Measurements from ENCODE around the gene BTNL3.
"Not testable (repeated sequence)": the region's sequence is repeated elsewhere in the genome, so short reads cannot be mapped to it uniquely, and the experiment has no call there.

DNA sequence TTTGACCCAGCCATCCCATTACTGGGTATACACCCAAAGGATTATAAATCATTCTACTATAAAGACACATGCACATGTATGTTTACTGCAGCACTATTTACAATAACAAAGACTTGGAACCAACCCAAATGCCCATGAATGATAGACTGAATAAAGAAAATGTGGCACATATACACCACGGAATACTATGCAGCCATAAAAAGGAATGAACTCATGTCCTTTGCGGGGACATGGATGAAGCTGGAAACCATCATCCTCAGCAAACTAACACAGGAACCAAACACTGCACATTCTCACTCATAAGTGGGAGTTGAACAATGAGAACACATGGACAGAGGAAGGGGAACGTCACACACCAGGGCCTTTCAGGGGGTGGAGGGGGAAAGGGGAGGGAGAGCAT, 28.8 kb downstream of the BTNL3 start:
- TF ChIP-seq, protein P1, sequence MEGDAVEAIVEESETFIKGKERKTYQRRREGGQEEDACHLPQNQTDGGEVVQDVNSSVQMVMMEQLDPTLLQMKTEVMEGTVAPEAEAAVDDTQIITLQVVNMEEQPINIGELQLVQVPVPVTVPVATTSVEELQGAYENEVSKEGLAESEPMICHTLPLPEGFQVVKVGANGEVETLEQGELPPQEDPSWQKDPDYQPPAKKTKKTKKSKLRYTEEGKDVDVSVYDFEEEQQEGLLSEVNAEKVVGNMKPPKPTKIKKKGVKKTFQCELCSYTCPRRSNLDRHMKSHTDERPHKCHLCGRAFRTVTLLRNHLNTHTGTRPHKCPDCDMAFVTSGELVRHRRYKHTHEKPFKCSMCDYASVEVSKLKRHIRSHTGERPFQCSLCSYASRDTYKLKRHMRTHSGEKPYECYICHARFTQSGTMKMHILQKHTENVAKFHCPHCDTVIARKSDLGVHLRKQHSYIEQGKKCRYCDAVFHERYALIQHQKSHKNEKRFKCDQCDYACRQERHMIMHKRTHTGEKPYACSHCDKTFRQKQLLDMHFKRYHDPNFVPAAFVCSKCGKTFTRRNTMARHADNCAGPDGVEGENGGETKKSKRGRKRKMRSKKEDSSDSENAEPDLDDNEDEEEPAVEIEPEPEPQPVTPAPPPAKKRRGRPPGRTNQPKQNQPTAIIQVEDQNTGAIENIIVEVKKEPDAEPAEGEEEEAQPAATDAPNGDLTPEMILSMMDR (IDR thresholded peaks at IDR 0.05), result not testable (repeated sequence)
- TF ChIP-seq, protein P2, sequence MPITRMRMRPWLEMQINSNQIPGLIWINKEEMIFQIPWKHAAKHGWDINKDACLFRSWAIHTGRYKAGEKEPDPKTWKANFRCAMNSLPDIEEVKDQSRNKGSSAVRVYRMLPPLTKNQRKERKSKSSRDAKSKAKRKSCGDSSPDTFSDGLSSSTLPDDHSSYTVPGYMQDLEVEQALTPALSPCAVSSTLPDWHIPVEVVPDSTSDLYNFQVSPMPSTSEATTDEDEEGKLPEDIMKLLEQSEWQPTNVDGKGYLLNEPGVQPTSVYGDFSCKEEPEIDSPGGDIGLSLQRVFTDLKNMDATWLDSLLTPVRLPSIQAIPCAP (CRISPR knock-in tag; IDR thresholded peaks at IDR 0.05), result not testable (repeated sequence)
- not testable (repeated sequence) for TF ChIP-seq FOXP1 (CRISPR knock-in tag; IDR thresholded peaks at IDR 0.05; ENCODE audit: borderline replicate concordance); ELF4 (CRISPR knock-in tag; IDR thresholded peaks at IDR 0.05; ENCODE audit: low read depth)
- TF ChIP-seq, protein P3, sequence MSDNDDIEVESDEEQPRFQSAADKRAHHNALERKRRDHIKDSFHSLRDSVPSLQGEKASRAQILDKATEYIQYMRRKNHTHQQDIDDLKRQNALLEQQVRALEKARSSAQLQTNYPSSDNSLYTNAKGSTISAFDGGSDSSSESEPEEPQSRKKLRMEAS (CRISPR knock-in tag; IDR thresholded peaks at IDR 0.05), result not testable (repeated sequence)

All from WTC11 (cell line).